GM12864 (cell line): Measurements from ENCODE around the gene GALNT16.
"Not testable (repeated sequence)": the region's sequence is repeated elsewhere in the genome, so short reads cannot be mapped to it uniquely, and the experiment has no call there.

ENCODE experiments used
- DNase-seq: peaks from one replicate; pipeline ENCODE4 v3.0.0-alpha.2; 2011; ENCODE audit warnings: low read depth
- H3K4me3 ChIP-seq: 2 replicates; pipeline ENCODE4 v1.5.1; 2011; ENCODE audit warnings: mild to moderate bottlenecking, low read depth, low read length, control low read depth
- CTCF ChIP-seq: IDR thresholded peaks from 2 replicates; pipeline ENCODE4 v1.5.1; 2011; ENCODE audit warnings: low read depth, mild to moderate bottlenecking, moderate library complexity, low read length, control low read depth, inconsistent platforms; ENCODE audit errors: missing control alignments

Gene GALNT16

GRCh38 chr14:69270097-69270496, 10.1 kb downstream of the GALNT16 start:
- H3K4me3 ChIP-seq, result no peak overlapping the region
- DNase-seq, result no peak
- no peak for TF ChIP-seq CTCF

GRCh38 chr14:69270795-69271708, 11.1 kb downstream of the GALNT16 start:
- H3K4me3 ChIP-seq, result no peak overlapping the region
- no peak for DNase-seq
- TF ChIP-seq CTCF, result no peak

- no peak for TF ChIP-seq CTCF
- no peak overlapping the region for H3K4me3 ChIP-seq
- no peak for DNase-seq
Observed at GRCh38 chr14:69274321-69274720, 14.4 kb downstream of the GALNT16 start.

- TF ChIP-seq CTCF, result no peak
- no peak for DNase-seq
- no peak overlapping the region for H3K4me3 ChIP-seq
Observed at GRCh38 chr14:69275331-69275730, 15.4 kb downstream of the GALNT16 start.

- DNase-seq, H3K4me3 ChIP-seq: not testable (repeated sequence)
Observed at GRCh38 chr14:69277356-69277755, 17.4 kb downstream of the GALNT16 start.

- DNase-seq, result no peak
- H3K4me3 ChIP-seq, result no peak overlapping the region
- TF ChIP-seq CTCF, result no peak
Observed at GRCh38 chr14:69280746-69281291, 20.9 kb downstream of the GALNT16 start.

GRCh38 chr14:69281450-69282169, 21.7 kb downstream of the GALNT16 start:
- TF ChIP-seq CTCF, result no peak
- H3K4me3 ChIP-seq, result no peak overlapping the region
- DNase-seq, result no peak
